PC-9 (cell line): Measurements from ENCODE around the gene SORCS2. TPM values are rescaled to one million over a fixed set of nuclear protein-coding genes. Genes with fewer than 3 reads are reported as not detected.

Source experiments
- BruUV-seq: library from RNA; stranded (reverse); fragments of 400-500 nt; replicated peaks from 2 replicates; lab custom pipeline; 2021; lab: Mats Ljungman, UMichigan
- CTCF ChIA-PET: fragments of 300-600 bp; sonication (Branson Sonifier 250); formaldehyde crosslinking; loops from one replicate; lab custom pipeline; 2022; ENCODE audit warnings: antibody characterized with exemption; lab: Charles Lee
- POLR2A ChIA-PET: fragments of 300-600 bp; sonication (Branson Sonifier 250); formaldehyde crosslinking; loops from one replicate; lab custom pipeline; 2022; ENCODE audit warnings: antibody characterized with exemption; ENCODE audit not compliant: unreplicated experiment; lab: Charles Lee
- DNase-seq, 2 experiments: peaks; one replicate each; pipeline versions ENCODE4 v3.0.0 to v3.0.0-alpha.2; 2015 to 2022; ENCODE audit warnings: mixed read lengths in 1 of 2
- H2AFZ ChIP-seq: fragments of 200-600 bp; sonication (generic); 2 replicates; pipeline ENCODE4 v1.8.1; 2017; ENCODE audit warnings: antibody characterized with exemption
- H3F3A ChIP-seq: fragments of 200-600 bp; sonication (generic); 2 replicates; pipeline ENCODE4 v1.8.1; 2017; ENCODE audit warnings: antibody characterized with exemption, mild to moderate bottlenecking, low read depth; ENCODE audit not compliant: insufficient read depth
- H3K27ac ChIP-seq: fragments of 200-600 bp; sonication (generic); 2 replicates; pipeline ENCODE4 v1.6.1; 2016; ENCODE audit warnings: mixed run types
- H3K27me3 ChIP-seq: fragments of 200-600 bp; sonication (generic); 2 replicates; pipeline ENCODE4 v1.6.1; 2016; ENCODE audit warnings: low read depth, mixed run types; ENCODE audit not compliant: insufficient read depth
- H3K36me3 ChIP-seq: fragments of 200-600 bp; sonication (generic); 2 replicates; pipeline ENCODE4 v1.6.1; 2016; ENCODE audit warnings: low read depth, mixed run types
- H3K4me1 ChIP-seq: fragments of 200-600 bp; sonication (generic); replicated peaks from 2 replicates; pipeline ENCODE4 v1.6.1; 2016; ENCODE audit warnings: mixed run types; ENCODE audit not compliant: insufficient read depth
- H3K4me2 ChIP-seq: fragments of 200-600 bp; sonication (generic); 2 replicates; pipeline ENCODE4 v1.6.1; 2017; ENCODE audit warnings: mixed run types
- H3K4me3 ChIP-seq: fragments of 200-600 bp; sonication (generic); 2 replicates; pipeline ENCODE4 v1.6.1; 2016; ENCODE audit warnings: mixed run types
- H3K79me2 ChIP-seq: fragments of 200-600 bp; sonication (generic); 2 replicates; pipeline ENCODE4 v1.6.1; 2017; ENCODE audit warnings: low read depth, mixed run types
- H3K9me2 ChIP-seq: fragments of 200-600 bp; sonication (generic); 2 replicates; pipeline ENCODE4 v1.8.1; 2017; ENCODE audit warnings: mild to moderate bottlenecking; ENCODE audit not compliant: insufficient read depth
- H3K9me3 ChIP-seq: fragments of 200-600 bp; sonication (generic); 2 replicates; pipeline ENCODE4 v1.8.1; 2016; ENCODE audit warnings: low read depth; ENCODE audit not compliant: insufficient read depth
- H4K20me1 ChIP-seq: fragments of 200-600 bp; sonication (generic); 2 replicates; pipeline ENCODE4 v1.8.1; 2017; ENCODE audit not compliant: insufficient read depth
- CTCF ChIP-seq: fragments of 200-600 bp; sonication (generic); conservative IDR thresholded peaks from 2 replicates; pipeline ENCODE4 v1.6.1; 2017; ENCODE audit warnings: mixed run types, antibody characterized with exemption, mild to moderate bottlenecking, moderate library complexity
- EZH2 ChIP-seq: fragments of 200-600 bp; sonication (generic); IDR thresholded peaks from 2 replicates; pipeline ENCODE4 v1.8.0; 2017; ENCODE audit warnings: antibody characterized with exemption, low read depth
- intact Hi-C: fragments of 100-400 bp; cut with micrococcal nuclease; formaldehyde crosslinking; loops from one replicate; pipeline ENCODE4 v1.10.0; 2022; ENCODE audit not compliant: unreplicated experiment
- total RNA-seq: library from RNA; stranded (reverse); gene quantifications from 2 replicates; pipeline ENCODE4 v1.2.3, GENCODE V29; 2021

SORCS2 gene
- total RNA-seq, 1 experiment from 2014 or later: 25.8 TPM

GRCh38 chr4:7501314-7501713 lies 309.0 kb downstream of the SORCS2 start:
- no peak for DNase-seq
- BruUV-seq: no TSS peak
- Histone ChIP-seq H3F3A (no peaks in the 10 kb centered on the region), H3K9me3 (no peaks in the 10 kb centered on the region), H3K27ac (no peak overlapping the region), H4K20me1 (no peaks in the 10 kb centered on the region), H3K36me3 (no peaks in the 10 kb centered on the region), H3K27me3 (no peaks in the 10 kb centered on the region), H3K4me2 (no peak overlapping the region), H3K79me2 (no peaks in the 10 kb centered on the region), H3K9me2 (no peaks in the 10 kb centered on the region), H3K4me3 (no peak overlapping the region), H3K4me1 (no peaks in the 10 kb centered on the region), H2AFZ (no peak overlapping the region)
- ChIA-PET POLR2A (no interaction called here), CTCF (no interaction called here)
- TF ChIP-seq CTCF (no peak), EZH2 (no peak)
- intact Hi-C loops: no loop called here

GRCh38 chr4:7501873-7502272 lies 309.5 kb downstream of the SORCS2 start:
- Histone ChIP-seq H3K4me2 (no peak overlapping the region), H3F3A (no peaks in the 10 kb centered on the region), H3K4me3 (no peak overlapping the region), H4K20me1 (no peaks in the 10 kb centered on the region), H3K27ac (no peak overlapping the region), H3K27me3 (no peaks in the 10 kb centered on the region), H3K36me3 (no peaks in the 10 kb centered on the region), H3K79me2 (no peaks in the 10 kb centered on the region), H3K9me2 (no peaks in the 10 kb centered on the region), H2AFZ (no peak overlapping the region), H3K9me3 (no peaks in the 10 kb centered on the region), H3K4me1 (no peaks in the 10 kb centered on the region)
- intact Hi-C loops: no loop called here
- BruUV-seq: no TSS peak
- CTCF ChIA-PET: no interaction called here
- POLR2A ChIA-PET: no interaction called here
- no peak for DNase-seq
- TF ChIP-seq CTCF (no peak), EZH2 (no peak)

- no peak overlapping the region for H3K27ac ChIP-seq
- CTCF ChIA-PET: no interaction called here
- POLR2A ChIA-PET: no interaction called here
Measured at GRCh38 chr4:7503559-7504249, 311.4 kb downstream of the SORCS2 start.

More at GRCh38 chr4:7503559-7504249, 311.4 kb downstream of the SORCS2 start:
- no TSS peak for BruUV-seq
- no peak overlapping the region for H3K4me2 ChIP-seq
- intact Hi-C loops: no loop called here
- H3K4me3 ChIP-seq: no peak overlapping the region
- no peak for DNase-seq
- no peaks in the 10 kb centered on the region for H3K9me3 ChIP-seq
- H3K4me1 ChIP-seq: no peaks in the 10 kb centered on the region
- no peak overlapping the region for H2AFZ ChIP-seq
- no peaks in the 10 kb centered on the region for H3K27me3 ChIP-seq
- no peaks in the 10 kb centered on the region for H3F3A ChIP-seq
- H3K79me2 ChIP-seq: no peaks in the 10 kb centered on the region
- no peaks in the 10 kb centered on the region for H4K20me1 ChIP-seq
- no peak for TF ChIP-seq EZH2
- TF ChIP-seq CTCF: no peak
- H3K9me2 ChIP-seq: no peaks in the 10 kb centered on the region
- no peaks in the 10 kb centered on the region for H3K36me3 ChIP-seq
